KOPT-K1 (cell line): ENCODE measurements around the gene THOC3.
"Not testable (repeated sequence)": the region's sequence is repeated elsewhere in the genome, so short reads cannot be mapped to it uniquely, and the experiment has no call there.

Experiments used
- H3K27ac ChIP-seq: fragments of 200-600 bp; sonication (generic); 2 replicates; pipeline ENCODE4 v1.5.1; 2016; ENCODE audit warnings: antibody characterized with exemption, mild to moderate bottlenecking, low read depth, low read length; ENCODE audit not compliant: poor library complexity, severe bottlenecking
- H3K36me3 ChIP-seq: fragments of 200-600 bp; sonication (generic); 2 replicates; pipeline ENCODE4 v1.5.1; 2017; ENCODE audit warnings: antibody characterized with exemption, mild to moderate bottlenecking, low read length, moderate library complexity; ENCODE audit not compliant: insufficient read depth
- H3K9me3 ChIP-seq: fragments of 200-600 bp; sonication (generic); 2 replicates; pipeline ENCODE4 v1.5.1; 2017; ENCODE audit warnings: antibody characterized with exemption, low read length, mild to moderate bottlenecking; ENCODE audit not compliant: insufficient read depth, poor library complexity, severe bottlenecking

Gene THOC3

DNA sequence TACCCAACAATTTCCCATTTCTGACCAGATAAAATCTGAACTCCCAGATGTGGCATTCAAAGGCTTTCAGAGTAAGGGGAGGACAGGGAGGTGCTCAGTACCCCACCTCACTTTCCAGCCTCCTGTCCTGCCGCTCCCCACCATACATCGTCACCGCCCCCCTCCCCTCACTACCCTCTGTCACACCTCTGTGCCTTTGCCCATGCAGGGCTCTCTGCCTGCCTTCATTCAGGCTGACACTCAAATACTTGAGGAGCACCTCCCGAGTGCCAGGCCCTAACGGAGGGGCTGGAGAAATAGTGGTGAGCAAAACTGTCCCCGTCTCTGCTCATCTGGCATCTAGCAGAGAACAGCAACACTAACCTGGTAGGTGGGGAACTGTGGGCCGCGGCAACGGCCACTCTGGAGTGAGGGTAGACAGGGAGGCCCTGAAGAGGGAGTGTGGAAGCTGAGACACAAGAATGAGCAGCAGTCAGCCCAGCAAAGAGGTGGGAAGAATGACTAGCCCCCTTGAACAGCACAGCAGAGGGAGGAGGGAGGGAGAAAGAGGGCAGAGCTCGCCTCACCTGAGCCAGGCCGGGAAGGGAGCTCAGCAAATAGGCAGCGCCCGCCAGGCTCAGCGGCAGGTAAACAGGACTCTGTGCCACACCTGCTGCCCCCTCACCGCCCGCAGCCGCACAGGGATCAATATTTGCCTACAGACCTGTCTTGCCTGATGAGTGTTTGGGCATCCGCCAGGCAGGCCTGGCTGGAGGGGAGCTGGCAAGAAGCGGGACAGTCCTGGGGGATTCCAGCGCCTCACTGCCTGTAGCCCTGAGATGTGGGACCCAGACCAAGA, 54.1 kb downstream of the THOC3 start:
- H3K36me3 ChIP-seq, H3K27ac ChIP-seq, H3K9me3 ChIP-seq: not testable (repeated sequence)

GRCh38 chr5:175910072-175910471, 58.0 kb downstream of the THOC3 start:
- H3K27ac ChIP-seq, H3K36me3 ChIP-seq, H3K9me3 ChIP-seq: not testable (repeated sequence)
